K562 (cell line): Measurements from ENCODE around the gene F12. TPM values are rescaled to one million over a fixed set of nuclear protein-coding genes. Genes with fewer than 3 reads are reported as not detected.

Experiments
- ATAC-seq: fragments of 200-7000 bp; cut with Tn5 transposase; 3 replicates; pipeline ENCODE4 v1.9.1; 2020; ENCODE audit warnings: moderate library complexity
- BruUV-seq: library from RNA; stranded (reverse); fragments of 400-500 nt; replicated peaks from 2 replicates; lab custom pipeline; 2021; lab: Mats Ljungman, UMichigan
- CTCF ChIA-PET: fragments of 300-600 bp; formaldehyde crosslinking; extraction: SDS; loops from one replicate; lab custom pipeline; 2021; ENCODE audit warnings: low intra/inter-chr PET ratio; lab: Yijun Ruan, JAX
- POLR2A ChIA-PET: fragments of 300-600, 350-650 bp; sonication (Branson Sonifier 250); formaldehyde crosslinking; extraction: SDS; loops from one replicate; lab custom pipeline; 2021; ENCODE audit warnings: antibody characterized with exemption, inconsistent platforms; lab: Yijun Ruan, JAX
- DNase-seq, 4 experiments: peaks; one replicate each; pipeline versions ENCODE4 v3.0.0 to v3.0.0-alpha.2; 2011 to 2018; ENCODE audit warnings: low spot score in 3 of 4, mixed read lengths in 3 of 4; ENCODE audit errors: extremely low read depth in 1 of 4
- FAIRE-seq: peaks from 2 replicates; lab custom pipeline; 2011; peaks lifted over from hg19 to GRCh38; lab: Jason Lieb, UNC
- H2AFZ ChIP-seq: 2 replicates; pipeline ENCODE4 v1.6.0; 2011; ENCODE audit warnings: low read depth, low read length, control low read depth, inconsistent platforms
- H3K27ac ChIP-seq: fragments of 200-600 bp; 3 replicates; pipeline ENCODE4 v1.8.0; 2011; ENCODE audit warnings: low read depth, mild to moderate bottlenecking, control low read depth, inconsistent platforms, low read length, moderate library complexity, mixed read lengths; ENCODE audit errors: extremely low read depth
- H3K27me3 ChIP-seq, 2 experiments: fragments of 300-600 bp in 1 of 2; 2 replicates in 1 of 2; 3 replicates in 1 of 2; pipeline versions ENCODE4 v1.6.0 to v1.8.0; 2011; ENCODE audit warnings: inconsistent platforms in 2 of 2, low read length in 2 of 2, mild to moderate bottlenecking in 1 of 2, mixed read lengths in 1 of 2, moderate library complexity in 1 of 2; ENCODE audit not compliant: control insufficient read depth in 2 of 2, insufficient read depth in 2 of 2
- H3K36me3 ChIP-seq: fragments of 300-600 bp; 3 replicates; pipeline ENCODE4 v1.8.0; 2011; ENCODE audit warnings: mild to moderate bottlenecking, low read length, inconsistent platforms; ENCODE audit not compliant: control insufficient read depth, insufficient read depth
- H3K4me1 ChIP-seq, 2 experiments: fragments of 200-600 bp in 1 of 2; replicated peaks in 1 of 2; 2 replicates in 1 of 2; 3 replicates in 1 of 2; pipeline versions ENCODE4 v1.5.1 to v1.8.0; 2011; ENCODE audit warnings: inconsistent platforms in 2 of 2, low read length in 2 of 2, mild to moderate bottlenecking in 1 of 2, mixed read lengths in 1 of 2, moderate library complexity in 1 of 2; ENCODE audit not compliant: control insufficient read depth in 2 of 2, insufficient read depth in 2 of 2
- H3K4me2 ChIP-seq: 2 replicates; pipeline ENCODE4 v1.6.1; 2011; ENCODE audit warnings: low read length, control low read depth, inconsistent platforms, mixed read lengths; ENCODE audit not compliant: insufficient read depth
- H3K4me3 ChIP-seq: fragments of 200-600 bp; sonication (generic), shearing (Covaris generic); 2 replicates; pipeline ENCODE4 v1.5.1; 2016; ENCODE audit warnings: control low read depth, inconsistent platforms
- H3K79me2 ChIP-seq: fragments of 200-600 bp; 3 replicates; pipeline ENCODE4 v1.8.0; 2011; ENCODE audit warnings: low read length, inconsistent platforms; ENCODE audit not compliant: control insufficient read depth, insufficient read depth
- H3K9ac ChIP-seq, 2 experiments: 2 replicates each; pipeline versions ENCODE4 v1.6.0 to v1.6.1; 2011; ENCODE audit warnings: low read depth in 2 of 2, low read length in 2 of 2, control low read depth in 1 of 2, inconsistent platforms in 1 of 2, mild to moderate bottlenecking in 1 of 2, mixed read lengths in 1 of 2; ENCODE audit not compliant: insufficient read depth in 1 of 2
- H3K9me1 ChIP-seq: one replicate; pipeline ENCODE4 v1.6.0; 2011; ENCODE audit warnings: inconsistent platforms, mild to moderate bottlenecking, low read length, moderate library complexity; ENCODE audit not compliant: control insufficient read depth, insufficient read depth
- H3K9me3 ChIP-seq: replicated peaks from 2 replicates; pipeline ENCODE4 v1.5.1; 2011; ENCODE audit warnings: low read depth, low read length, inconsistent platforms; ENCODE audit not compliant: control insufficient read depth, insufficient read depth
- H4K20me1 ChIP-seq: replicated peaks from 2 replicates; pipeline ENCODE4 v1.6.1; 2011; ENCODE audit warnings: low read length, inconsistent platforms, mixed read lengths; ENCODE audit not compliant: control insufficient read depth, insufficient read depth
- E2F3 ChIP-seq: fragments of 250-450 bp; sonication (Bioruptor Pico); IDR thresholded peaks from 2 replicates; pipeline ENCODE4 v1.4.0; 2020; ENCODE audit warnings: mild to moderate bottlenecking
- E2F4 ChIP-seq: sonication (generic); formaldehyde crosslinking; IDR thresholded peaks from 2 replicates; pipeline ENCODE4 v1.8.0; 2022; ENCODE audit warnings: mild to moderate bottlenecking, low read depth, missing genetic modification reagents
- GATAD2B ChIP-seq: fragments of 450-650 bp; IDR thresholded peaks from 2 replicates; pipeline ENCODE4 v1.6.1; 2017; ENCODE audit warnings: mild to moderate bottlenecking, borderline replicate concordance
- NR4A1 ChIP-seq, 2 experiments: fragments of 250-450 bp in 1 of 2; fragments of 450-650 bp in 1 of 2; sonication (Bioruptor Pico) in 1 of 2; IDR thresholded peaks; 2 replicates each; pipeline versions ENCODE4 v1.4.0 to v1.6.1; 2016 to 2020; ENCODE audit warnings: mild to moderate bottlenecking in 2 of 2, missing compliant biosample characterization in 1 of 2, missing genetic modification characterization in 1 of 2, moderate library complexity in 1 of 2
- TBP ChIP-seq: optimal IDR thresholded peaks from 2 replicates; pipeline ENCODE3; 2011; ENCODE audit warnings: low read depth, low read length, improper control_type of control experiment
- ZNF311 ChIP-seq: fragments of 250-450 bp; sonication (Bioruptor Pico); IDR thresholded peaks from 2 replicates; pipeline ENCODE4 v1.4.0; 2020; ENCODE audit warnings: mild to moderate bottlenecking, moderate library complexity
- WGBS: fragments of 100-300 bp; shearing (Covaris generic); methylation state at CpG from one replicate; pipeline ENCODE4 v1.1.6; 2016; ENCODE audit warnings: low coverage, mixed read lengths; ENCODE audit not compliant: insufficient coverage; ENCODE audit errors: missing lambda C conversion rate; 5-methylcytosine and 5-hydroxymethylcytosine counted together
- in situ Hi-C: fragments of 300-500 bp; cut with MboI; formaldehyde crosslinking; loops from 4 replicates; pipeline ENCODE4 v1.15.0; 2018; ENCODE audit warnings: inconsistent platforms, mixed read lengths
- intact Hi-C: fragments of 100-400 bp; cut with micrococcal nuclease; formaldehyde crosslinking; loops from 2 replicates; pipeline ENCODE4 v1.14.2; 2022
- polyA plus RNA-seq, 8 experiments: library from polyadenylated mRNA; depleted of rRNA in 4 of 8; stranded (reverse) in 5 of 8; unstranded in 3 of 8; fragments of >200 nt; fragmentation: Nextera tagmentation in 2 of 8; fragmentation: Illumina TruSeq in 1 of 8; extraction: Ambion mirVana in 2 of 8; extraction: Trizol in 1 of 8; gene quantifications; 2 replicates each; pipeline versions ENCODE4 v1.2.1 to v1.2.3, GENCODE V29; 2011 to 2014; ENCODE audit warnings: inconsistent platforms in 1 of 8, missing spikeins in 1 of 8
- total RNA-seq, 7 experiments: library from RNA; depleted of rRNA in 6 of 7; stranded (reverse); fragments of >200 nt in 6 of 7; fragmentation: Illumina TruSeq in 2 of 7; extraction: Trizol in 2 of 7; gene quantifications; 2 replicates each; pipeline versions ENCODE4 v1.2.1 to v1.2.3, GENCODE V29; 2011 to 2021; ENCODE audit warnings: low replicate concordance in 1 of 7
- TF ChIP-seq, protein P1 (sequence below): fragments of 250-450 bp; sonication (Bioruptor Pico); IDR thresholded peaks from 2 replicates; pipeline ENCODE4 v1.8.0; 2022; ENCODE audit warnings: moderate library complexity, mild to moderate bottlenecking, inconsistent platforms
- TF ChIP-seq, protein P2 (sequence below): fragments of 250-450 bp; sonication (Bioruptor Pico); IDR thresholded peaks from 2 replicates; pipeline ENCODE4 v1.4.0; 2020; ENCODE audit warnings: borderline replicate concordance
- TF ChIP-seq, protein P3 (sequence below): conservative IDR thresholded peaks from 2 replicates; pipeline ENCODE4 v1.6.1; 2011; ENCODE audit warnings: low read depth, mild to moderate bottlenecking, low read length; ENCODE audit not compliant: control insufficient read depth

The F12 gene
- total and polyA plus RNA-seq, 9 of the 15 experiments (the other 6 are each of a cell fraction or from before 2014, with no cell fraction given), result 0.59 to 18.3 (median 3.6) TPM

DNA sequence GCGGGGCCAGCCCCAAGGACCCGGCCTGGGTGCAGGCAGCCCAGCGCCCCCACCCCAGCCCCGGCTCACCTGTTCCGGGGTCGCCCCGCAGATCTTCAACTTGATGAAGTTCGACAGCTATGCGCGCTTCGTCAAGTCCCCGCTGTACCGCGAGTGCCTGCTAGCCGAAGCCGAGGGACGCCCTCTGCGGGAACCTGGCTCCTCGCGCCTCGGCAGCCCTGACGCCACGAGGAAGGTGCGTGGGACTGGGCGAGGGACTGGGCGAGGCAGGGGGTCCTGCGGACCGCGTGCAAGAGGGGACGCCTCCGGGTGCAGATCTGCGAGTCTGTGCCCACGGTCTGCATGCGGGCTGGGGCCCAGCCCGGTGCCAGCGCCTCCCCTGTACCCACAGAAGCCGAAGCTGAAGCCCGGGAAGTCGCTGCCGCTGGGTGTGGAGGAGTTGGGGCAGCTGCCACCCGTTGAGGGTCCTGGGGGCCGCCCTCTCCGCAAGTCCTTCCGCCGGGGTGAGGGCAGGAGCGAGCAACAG, 42.0 kb downstream of the F12 start:
- CTCF ChIA-PET, result interaction anchor here (2.0 kb wide), 1 partner anchor 49 kb away, joined by 6 read pairs; no protein-coding TSS in a partner anchor
- in situ Hi-C loops, result no loop called here
- peak; percentile 11; the same call in 1 of the 2 replicates for TF ChIP-seq GATAD2B
- TF ChIP-seq, protein P1, sequence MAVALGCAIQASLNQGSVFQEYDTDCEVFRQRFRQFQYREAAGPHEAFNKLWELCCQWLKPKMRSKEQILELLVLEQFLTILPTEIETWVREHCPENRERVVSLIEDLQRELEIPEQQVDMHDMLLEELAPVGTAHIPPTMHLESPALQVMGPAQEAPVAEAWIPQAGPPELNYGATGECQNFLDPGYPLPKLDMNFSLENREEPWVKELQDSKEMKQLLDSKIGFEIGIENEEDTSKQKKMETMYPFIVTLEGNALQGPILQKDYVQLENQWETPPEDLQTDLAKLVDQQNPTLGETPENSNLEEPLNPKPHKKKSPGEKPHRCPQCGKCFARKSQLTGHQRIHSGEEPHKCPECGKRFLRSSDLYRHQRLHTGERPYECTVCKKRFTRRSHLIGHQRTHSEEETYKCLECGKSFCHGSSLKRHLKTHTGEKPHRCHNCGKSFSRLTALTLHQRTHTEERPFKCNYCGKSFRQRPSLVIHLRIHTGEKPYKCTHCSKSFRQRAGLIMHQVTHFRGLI (CRISPR knock-in tag), result peak; percentile 67; the same call in 1 of the 2 replicates
- 0 out of 2 replicates have a peak, but pooled peaks have one; percentile 56 for TF ChIP-seq ZNF311
- peak; percentile 72; the same call in 1 of the 2 replicates for TF ChIP-seq E2F4 (CRISPR knock-in tag)
- peak; percentile 84 for TF ChIP-seq E2F3 (CRISPR knock-in tag)
- no peak for TF ChIP-seq TBP
- TF ChIP-seq, protein P2, sequence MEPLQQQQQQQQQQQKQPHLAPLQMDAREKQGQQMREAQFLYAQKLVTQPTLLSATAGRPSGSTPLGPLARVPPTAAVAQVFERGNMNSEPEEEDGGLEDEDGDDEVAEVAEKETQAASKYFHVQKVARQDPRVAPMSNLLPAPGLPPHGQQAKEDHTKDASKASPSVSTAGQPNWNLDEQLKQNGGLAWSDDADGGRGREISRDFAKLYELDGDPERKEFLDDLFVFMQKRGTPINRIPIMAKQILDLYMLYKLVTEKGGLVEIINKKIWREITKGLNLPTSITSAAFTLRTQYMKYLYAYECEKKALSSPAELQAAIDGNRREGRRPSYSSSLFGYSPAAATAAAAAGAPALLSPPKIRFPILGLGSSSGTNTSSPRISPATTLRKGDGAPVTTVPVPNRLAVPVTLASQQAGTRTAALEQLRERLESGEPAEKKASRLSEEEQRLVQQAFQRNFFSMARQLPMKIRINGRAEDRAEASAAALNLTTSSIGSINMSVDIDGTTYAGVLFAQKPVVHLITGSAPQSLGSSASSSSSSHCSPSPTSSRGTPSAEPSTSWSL (CRISPR knock-in tag), result 0 out of 2 replicates have a peak, but pooled peaks have one; percentile 41
- TF ChIP-seq NR4A1 (CRISPR knock-in tag; IDR thresholded peaks at IDR 0.05), result no peak
- peak; percentile 72; the same call in 1 of the 2 replicates for TF ChIP-seq NR4A1 (tag; IDR thresholded peaks at IDR 0.05)
- TF ChIP-seq, protein P3, sequence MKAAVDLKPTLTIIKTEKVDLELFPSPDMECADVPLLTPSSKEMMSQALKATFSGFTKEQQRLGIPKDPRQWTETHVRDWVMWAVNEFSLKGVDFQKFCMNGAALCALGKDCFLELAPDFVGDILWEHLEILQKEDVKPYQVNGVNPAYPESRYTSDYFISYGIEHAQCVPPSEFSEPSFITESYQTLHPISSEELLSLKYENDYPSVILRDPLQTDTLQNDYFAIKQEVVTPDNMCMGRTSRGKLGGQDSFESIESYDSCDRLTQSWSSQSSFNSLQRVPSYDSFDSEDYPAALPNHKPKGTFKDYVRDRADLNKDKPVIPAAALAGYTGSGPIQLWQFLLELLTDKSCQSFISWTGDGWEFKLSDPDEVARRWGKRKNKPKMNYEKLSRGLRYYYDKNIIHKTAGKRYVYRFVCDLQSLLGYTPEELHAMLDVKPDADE, result peak; percentile 13; the same call in 1 of the 2 replicates

More for the DNA sequence above, 42.0 kb downstream of the F12 start:
- BruUV-seq, result TSS peak; percentile 44
- Histone ChIP-seq H3K79me2 (peaks cover 24% of the 10 kb centered on the region), H3K4me1 (peaks cover 69 to 92% of the 10 kb centered on the region in 2 experiments), H3K27me3 (no peaks in the 10 kb centered on the region), H3K4me2 (peak overlapping the region; percentile 89), H3K9me3 (no peaks in the 10 kb centered on the region), H3K27ac (peak overlapping the region; percentile 94), H3K4me3 (peak overlapping the region; percentile 57), H3K9ac (peak overlapping the region; percentile 73 to 95), H3K36me3 (peaks cover 37% of the 10 kb centered on the region; the same call in 2 of the 3 replicates), H2AFZ (peak overlapping the region; percentile 93), H4K20me1 (no peaks in the 10 kb centered on the region), H3K9me1 (peaks cover 4% of the 10 kb centered on the region)
- DNase-seq (no peak), ATAC-seq (peak; percentile 37), FAIRE-seq (no peak)
- POLR2A ChIA-PET, result interaction anchor here (0.6 to 2.5 kb wide), 14 partner anchors 8 to 142 kb away, joined by 3 to 18 read pairs (median 3); partner anchors contain the start of genes LMAN2 and PDLIM7
- WGBS, result 1% methylated on average over 40 of the region's 46 CpGs
- intact Hi-C loops, result loop anchor here (10.0 kb wide), 1 partner anchor 253 kb away; no protein-coding TSS in a partner anchor
